Stimulated activated CD8-positive, alpha-beta memory T cell treated with anti-CD3 and anti-CD28 coated beads, Interleukin-2, amount 100 ng/mL, for 1 hour (primary cell): Measurements from ENCODE around the gene HSPBP1.
A peak's percentile ranks its signal among the peaks of the same experiment; 100 is the strongest.

Source experiments
- DNase-seq, 2 donors: peaks; one replicate each; pipeline ENCODE4 v3.0.0-alpha.2; 2020; ENCODE audit warnings: low read depth in 2 of 2

Gene HSPBP1

DNA sequence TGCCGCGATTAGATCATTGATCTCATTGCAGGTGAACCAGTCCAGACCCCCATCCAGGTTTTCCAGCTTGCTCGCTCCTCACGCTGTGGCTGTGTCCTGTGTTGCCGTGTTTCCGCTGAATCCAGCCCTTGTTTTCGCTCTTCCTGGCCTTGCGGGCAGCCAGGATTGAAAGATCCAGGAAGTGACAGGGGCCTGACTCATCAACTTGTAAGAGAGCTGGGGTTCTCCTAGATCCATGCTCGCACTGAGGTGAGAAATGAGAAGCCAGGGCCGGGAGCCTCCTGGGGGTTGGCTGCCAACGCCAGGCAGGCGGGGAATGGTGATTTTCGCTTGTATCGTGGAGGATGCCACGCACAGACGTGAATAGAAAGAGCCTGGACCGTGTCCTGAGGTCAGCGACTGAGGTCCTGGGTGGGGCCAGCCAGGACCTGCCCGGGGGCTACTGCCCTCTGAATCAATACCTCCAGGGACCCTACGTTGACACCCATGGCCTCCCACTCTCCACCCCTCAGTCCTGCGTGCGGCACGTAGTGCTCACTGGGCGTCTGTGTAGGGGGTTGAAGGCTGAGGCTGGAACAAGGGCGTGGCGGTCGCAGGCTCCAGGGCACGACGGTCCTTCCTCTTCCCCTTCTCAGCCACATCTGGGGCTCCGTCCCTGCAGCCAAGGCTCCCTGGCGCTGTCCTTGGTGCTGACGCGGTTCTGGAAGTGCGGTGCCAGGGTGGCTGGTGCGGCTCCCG is 63.3 kb downstream of the HSPBP1 start:
- peak in 1 of 2 donors; percentile 11 for DNase-seq

DNA sequence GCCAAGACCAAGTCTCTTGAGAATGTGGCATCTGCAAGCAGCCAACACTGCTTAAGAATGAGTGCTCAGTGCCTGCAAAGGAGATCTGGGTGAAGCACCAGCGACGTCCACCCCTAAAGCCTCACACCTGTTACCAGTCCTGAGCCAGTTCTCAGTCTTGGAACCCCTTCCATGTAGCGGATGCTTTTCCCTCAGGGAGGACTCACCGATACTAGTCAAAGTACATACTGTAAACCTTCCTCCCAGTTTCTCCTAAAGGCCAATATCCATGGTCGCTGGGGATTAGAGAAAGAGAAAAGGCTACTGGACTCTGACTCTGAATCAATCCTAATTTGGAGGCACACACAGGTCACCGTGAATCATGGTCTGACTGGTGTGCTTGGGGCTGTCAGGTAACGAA is 66.4 kb downstream of the HSPBP1 start:
- DNase-seq, result no peak

DNA sequence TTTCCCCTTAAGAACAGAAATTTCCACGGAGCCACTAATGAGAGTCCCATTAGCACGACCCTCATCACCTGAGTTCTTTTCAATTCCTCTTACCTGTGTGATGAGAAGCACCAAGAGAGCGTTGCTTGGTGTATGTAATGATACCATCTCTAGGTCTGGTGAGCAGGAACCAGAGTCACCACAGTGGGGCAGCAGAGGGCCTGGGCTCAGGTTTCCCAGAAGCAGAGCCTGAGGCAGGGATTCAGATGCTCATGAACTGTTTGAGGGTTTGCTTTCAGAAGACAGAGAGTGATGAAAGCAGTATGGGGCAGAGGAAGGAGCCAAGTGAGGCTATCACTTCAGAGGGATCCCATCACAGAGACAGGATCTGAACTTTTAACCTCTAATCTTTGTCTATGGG is 67.5 kb downstream of the HSPBP1 start:
- DNase-seq, result no peak
